Uterus (tissue), 4 donors: ENCODE data around the gene KLK13. TPM values are rescaled to one million over a fixed set of nuclear protein-coding genes. Genes with fewer than 3 reads are reported as not detected.

Experiments used
- DNase-seq, 2 donors: peaks; one replicate each; pipeline ENCODE4 v3.0.0-alpha.2; 2019 to 2020
- H3K27ac ChIP-seq, 2 donors: fragments of 200-600 bp; sonication (generic); 1 replicate in 1 of 2; 2 replicates in 1 of 2; pipeline ENCODE4 v1.5.1; 2016 to 2018
- H3K27me3 ChIP-seq, 2 donors: fragments of 200-600 bp; sonication (generic); one replicate each; pipeline ENCODE4 v1.5.1; 2018 to 2019; ENCODE audit warnings: control low read depth in 1 of 2
- H3K36me3 ChIP-seq, 2 donors: fragments of 200-600 bp; sonication (generic); one replicate each; pipeline ENCODE4 v1.5.1; 2019; ENCODE audit warnings: control low read depth in 1 of 2
- H3K4me1 ChIP-seq, 2 donors: fragments of 200-600 bp; sonication (generic); one replicate each; pipeline ENCODE4 v1.5.1; 2018 to 2019; ENCODE audit warnings: control low read depth in 1 of 2
- H3K4me3 ChIP-seq, 2 donors: fragments of 200-600 bp; sonication (generic); 1 replicate in 1 of 2; 2 replicates in 1 of 2; pipeline ENCODE4 v1.5.1; 2018 to 2019; ENCODE audit warnings: mild to moderate bottlenecking in 1 of 2
- H3K9me3 ChIP-seq, 2 donors: fragments of 200-600 bp; sonication (generic); one replicate each; pipeline ENCODE4 v1.5.1; 2019; ENCODE audit warnings: control low read depth in 1 of 2
- POLR2A ChIP-seq, 2 donors: fragments of 450-650 bp; IDR thresholded peaks; one replicate each; pipeline ENCODE4 v1.6.1; 2016; ENCODE audit warnings: antibody characterized with exemption in 2 of 2, mild to moderate bottlenecking in 1 of 2, moderate library complexity in 1 of 2
- intact Hi-C: fragments of 100-400 bp; cut with DNase I; formaldehyde crosslinking; loops from one replicate; pipeline ENCODE4 v1.15.1; 2023; ENCODE audit warnings: low total_unique reads
- total RNA-seq, 4 donors: library from RNA; depleted of rRNA in 3 of 4; stranded (reverse); fragments of >200 nt in 3 of 4; gene quantifications; one replicate each; pipeline versions ENCODE4 v1.1.0 to v1.2.4, GENCODE V29; 2014 to 2023
- TF ChIP-seq, protein P1 (sequence below), 4 experiments: fragments of 200-600 bp in 2 of 4; fragments of 450-650 bp in 2 of 4; sonication (generic) in 2 of 4; IDR thresholded peaks; one replicate each; pipeline ENCODE4 v1.5.1; 2016 to 2019; ENCODE audit warnings: antibody characterized with exemption in 4 of 4, mild to moderate bottlenecking in 2 of 4, moderate library complexity in 1 of 4
- donor health status: DM: yes; HTN: yes; CAD: no.

The KLK13 gene
- total RNA-seq, 4 donors from 2014 or later: not detected

GRCh38 chr19:51029718-51030117 is 35.2 kb downstream of the KLK13 start:
- DNase-seq: no peak
- no peak overlapping the region for H3K4me3 ChIP-seq
- TF ChIP-seq, protein P1, sequence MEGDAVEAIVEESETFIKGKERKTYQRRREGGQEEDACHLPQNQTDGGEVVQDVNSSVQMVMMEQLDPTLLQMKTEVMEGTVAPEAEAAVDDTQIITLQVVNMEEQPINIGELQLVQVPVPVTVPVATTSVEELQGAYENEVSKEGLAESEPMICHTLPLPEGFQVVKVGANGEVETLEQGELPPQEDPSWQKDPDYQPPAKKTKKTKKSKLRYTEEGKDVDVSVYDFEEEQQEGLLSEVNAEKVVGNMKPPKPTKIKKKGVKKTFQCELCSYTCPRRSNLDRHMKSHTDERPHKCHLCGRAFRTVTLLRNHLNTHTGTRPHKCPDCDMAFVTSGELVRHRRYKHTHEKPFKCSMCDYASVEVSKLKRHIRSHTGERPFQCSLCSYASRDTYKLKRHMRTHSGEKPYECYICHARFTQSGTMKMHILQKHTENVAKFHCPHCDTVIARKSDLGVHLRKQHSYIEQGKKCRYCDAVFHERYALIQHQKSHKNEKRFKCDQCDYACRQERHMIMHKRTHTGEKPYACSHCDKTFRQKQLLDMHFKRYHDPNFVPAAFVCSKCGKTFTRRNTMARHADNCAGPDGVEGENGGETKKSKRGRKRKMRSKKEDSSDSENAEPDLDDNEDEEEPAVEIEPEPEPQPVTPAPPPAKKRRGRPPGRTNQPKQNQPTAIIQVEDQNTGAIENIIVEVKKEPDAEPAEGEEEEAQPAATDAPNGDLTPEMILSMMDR (IDR thresholded peaks at IDR 0.05): no peak
- no peak for TF ChIP-seq POLR2A (IDR thresholded peaks at IDR 0.05)
- intact Hi-C loops: loop anchor here (10.0 kb wide), 1 partner anchor 125 kb away; no protein-coding TSS in a partner anchor
- no peaks in the 10 kb centered on the region for H3K4me1 ChIP-seq
- no peaks in the 10 kb centered on the region for H3K36me3 ChIP-seq
- H3K27me3 ChIP-seq: peaks cover 0 to 6% of the 10 kb centered on the region in 2 donors
- no peak overlapping the region for H3K27ac ChIP-seq
- no peaks in the 10 kb centered on the region for H3K9me3 ChIP-seq

GRCh38 chr19:51027873-51028272 is 37.0 kb downstream of the KLK13 start:
- DNase-seq: no peak
- no peak for TF ChIP-seq POLR2A (IDR thresholded peaks at IDR 0.05)
- TF ChIP-seq, protein P1 (IDR thresholded peaks at IDR 0.05): no peak
- Histone ChIP-seq H3K27ac (no peak overlapping the region), H3K27me3 (peaks cover 0 to 6% of the 10 kb centered on the region in 2 donors), H3K4me3 (no peak overlapping the region), H3K9me3 (no peaks in the 10 kb centered on the region), H3K36me3 (no peaks in the 10 kb centered on the region), H3K4me1 (no peaks in the 10 kb centered on the region)
- intact Hi-C loops: loop anchor here (10.0 kb wide), 1 partner anchor 127 kb away; no protein-coding TSS in a partner anchor

DNA sequence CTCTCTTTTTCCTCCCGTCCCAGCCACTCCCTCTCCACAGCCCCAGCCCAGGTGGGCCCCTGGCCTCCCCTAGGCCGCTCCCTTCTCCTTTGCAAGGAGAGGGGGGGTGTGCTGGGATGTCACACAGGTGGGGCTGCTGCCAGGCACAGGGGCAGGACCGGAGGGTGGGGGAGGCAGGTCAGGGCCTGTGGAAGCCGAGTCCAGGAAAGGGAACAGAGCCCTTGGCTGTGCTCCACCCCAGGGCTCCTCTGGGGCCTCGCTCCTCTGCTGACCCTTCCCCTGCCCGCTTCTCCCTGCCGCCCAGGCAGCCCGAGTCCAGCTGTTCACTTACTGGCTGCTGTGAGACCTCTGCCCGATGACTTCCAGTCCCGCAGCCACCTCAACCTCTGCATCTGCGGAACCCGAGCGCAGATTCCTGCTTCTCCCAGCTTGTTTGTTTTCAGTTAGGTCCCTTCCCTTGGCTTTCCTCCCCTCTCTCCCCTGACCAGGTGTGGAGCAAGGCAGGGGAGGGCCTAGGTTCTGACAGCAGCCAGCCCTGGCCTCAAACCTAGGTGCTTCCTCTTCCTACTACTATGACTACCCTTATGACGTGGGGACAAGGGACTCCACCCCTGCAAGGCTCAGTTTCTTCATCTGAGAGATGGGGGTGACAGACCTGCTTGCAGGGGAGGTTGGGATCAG is 37.6 kb downstream of the KLK13 start:
- Histone ChIP-seq H3K4me3 (no peak overlapping the region), H3K27me3 (peaks cover 0 to 6% of the 10 kb centered on the region in 2 donors), H3K27ac (no peak overlapping the region), H3K36me3 (no peaks in the 10 kb centered on the region), H3K9me3 (no peaks in the 10 kb centered on the region), H3K4me1 (no peaks in the 10 kb centered on the region)
- DNase-seq: no peak
- intact Hi-C loops: loop anchor here (10.0 kb wide), 1 partner anchor 128 kb away; no protein-coding TSS in a partner anchor
- TF ChIP-seq, protein P1 (IDR thresholded peaks at IDR 0.05): no peak
- TF ChIP-seq POLR2A (IDR thresholded peaks at IDR 0.05): no peak

GRCh38 chr19:51026554-51026831 is 38.4 kb downstream of the KLK13 start, which contains the start of gene KLK11:
TSS of gene KLK11 (minus strand) at chr19:51026616. CDS start at chr19:51025631, 985 bp downstream.
- Histone ChIP-seq H3K27me3 (peaks cover 0 to 6% of the 10 kb centered on the region in 2 donors), H3K4me1 (no peaks in the 10 kb centered on the region), H3K36me3 (no peaks in the 10 kb centered on the region), H3K4me3 (no peak within 1 kb of the TSS), H3K9me3 (no peaks in the 10 kb centered on the region), H3K27ac (no peak within 1 kb of the TSS)
- intact Hi-C loops: loop anchor here (10.0 kb wide), 1 partner anchor 128 kb away; no protein-coding TSS in a partner anchor
- DNase-seq: no peak
- peak in 1 of 2 donors; percentile 33 for TF ChIP-seq POLR2A (IDR thresholded peaks at IDR 0.05)
- TF ChIP-seq, protein P1 (IDR thresholded peaks at IDR 0.05): no peak

DNA sequence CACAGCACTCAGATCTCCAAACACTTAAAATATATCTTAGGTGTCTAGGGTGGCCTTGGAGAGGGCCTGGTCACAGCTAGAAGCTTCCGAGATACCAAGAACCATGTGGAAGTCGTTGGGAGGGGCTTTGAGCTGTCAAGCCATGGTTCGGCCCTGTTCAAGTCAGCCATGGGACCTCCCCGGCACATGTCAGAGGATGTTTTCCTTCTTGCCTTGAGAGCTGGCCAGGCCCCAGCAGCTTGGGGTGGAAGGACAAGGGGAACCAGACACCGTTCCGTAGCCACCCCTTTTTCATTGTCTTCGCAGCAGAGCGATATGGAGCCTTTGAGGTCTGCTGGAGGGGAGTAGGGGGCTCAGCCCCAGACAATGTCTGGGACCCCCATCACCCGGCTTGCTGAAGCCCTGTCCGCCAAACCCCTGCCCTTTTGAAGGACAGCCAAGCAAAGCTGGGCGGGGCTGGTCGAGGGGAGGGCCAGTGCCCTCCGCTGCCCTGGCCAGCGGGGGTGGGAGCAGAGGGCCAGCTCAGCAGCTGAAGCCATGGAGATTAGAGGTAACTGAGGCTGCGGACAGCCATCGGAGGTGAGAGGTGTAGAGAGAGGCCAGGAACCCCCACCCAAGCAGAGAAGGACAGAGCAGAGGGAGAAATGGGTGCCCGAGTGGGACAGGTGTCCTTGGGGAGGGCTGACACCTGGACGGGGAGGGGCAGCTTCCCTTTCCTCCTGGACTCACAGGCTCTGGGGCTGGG is 38.9 kb downstream of the KLK13 start:
- Histone ChIP-seq H3K27me3 (peaks cover 0 to 6% of the 10 kb centered on the region in 2 donors), H3K4me3 (no peak overlapping the region), H3K36me3 (no peaks in the 10 kb centered on the region), H3K9me3 (no peaks in the 10 kb centered on the region), H3K4me1 (no peaks in the 10 kb centered on the region), H3K27ac (no peak overlapping the region)
- intact Hi-C loops: loop anchor here (10.0 kb wide), 1 partner anchor 129 kb away; no protein-coding TSS in a partner anchor
- DNase-seq: no peak
- no peak for TF ChIP-seq POLR2A (IDR thresholded peaks at IDR 0.05)
- TF ChIP-seq, protein P1 (IDR thresholded peaks at IDR 0.05): no peak
